Activated T-cell treated with anti-CD3 and anti-CD28 coated beads for 48 hours (primary cell): Measurements from ENCODE around the gene FHIP2A.
A peak's percentile ranks its signal among the peaks of the same experiment; 100 is the strongest.
"Not testable (repeated sequence)": the region's sequence is repeated elsewhere in the genome, so short reads cannot be mapped to it uniquely, and the experiment has no call there.

Source experiments
- DNase-seq: peaks from one replicate; pipeline ENCODE4 v3.0.0-alpha.2; 2020; ENCODE audit warnings: low read depth

FHIP2A gene

GRCh38 chr10:114821293-114821914 lies at the start of gene FHIP2A:
Gene FHIP2A (plus strand): TSS chr10:114821780. CDS start chr10:114822079, 299 bp downstream.
- peak; percentile 85 for DNase-seq

GRCh38 chr10:114772496-114773196 lies 48.9 kb upstream of the FHIP2A start:
- no peak for DNase-seq

DNA sequence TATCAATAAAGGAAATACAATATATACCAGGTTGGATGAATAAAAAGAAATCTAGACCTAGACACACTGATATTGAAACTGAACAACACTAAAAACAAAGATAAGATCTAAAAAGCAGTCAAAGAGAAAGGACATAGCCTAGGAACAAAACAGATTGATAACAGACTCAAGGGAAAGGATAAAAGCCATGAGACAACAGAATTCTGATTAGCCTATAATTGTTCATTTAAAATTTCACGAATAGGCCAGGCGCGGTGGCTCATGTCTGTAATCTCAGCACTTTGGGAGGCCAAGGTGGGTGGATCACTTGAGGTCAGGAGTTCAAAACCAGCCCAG lies 48.4 kb upstream of the FHIP2A start:
- no peak for DNase-seq

- not testable (repeated sequence) for DNase-seq
Observed at GRCh38 chr10:114775082-114775481, 46.5 kb upstream of the FHIP2A start.

GRCh38 chr10:114777415-114777814 lies 44.2 kb upstream of the FHIP2A start:
- DNase-seq, result no peak

DNA sequence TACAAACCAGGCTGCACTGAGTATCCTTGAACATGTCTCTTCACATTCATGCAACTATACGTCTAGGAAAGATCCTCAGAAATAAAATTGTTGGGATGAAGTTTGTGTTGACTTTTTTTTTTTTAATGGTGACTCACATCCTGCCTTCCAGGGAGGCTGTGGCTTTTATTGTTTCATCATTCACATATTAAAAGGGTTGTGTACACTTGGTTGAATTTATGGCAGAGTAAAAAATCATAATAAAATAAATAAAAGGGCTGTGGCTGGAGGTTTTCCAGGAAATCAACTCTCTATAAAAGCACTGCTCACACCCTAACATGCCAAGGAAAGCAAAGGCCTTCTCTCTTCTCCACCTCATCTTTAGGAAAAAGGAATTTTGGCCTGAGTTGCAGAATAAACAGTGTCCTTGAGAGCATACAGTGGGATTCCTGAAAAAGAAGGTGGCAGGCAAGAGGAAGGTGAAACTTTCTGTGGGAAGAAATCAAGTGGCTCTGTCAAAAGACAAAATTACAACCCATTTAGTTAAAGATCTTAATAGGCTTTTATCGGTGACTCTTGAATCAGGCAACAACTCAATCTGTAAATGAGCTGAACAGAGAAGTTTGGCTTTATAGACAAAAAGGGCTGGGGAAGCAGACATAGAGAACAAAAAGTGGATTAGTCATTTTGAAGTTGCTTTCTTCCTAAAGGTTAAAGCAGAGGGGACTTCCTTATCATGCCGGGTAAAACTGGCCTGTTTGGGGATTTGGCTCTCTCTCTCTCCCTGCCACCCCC lies 41.6 kb upstream of the FHIP2A start:
- DNase-seq, result no peak

- DNase-seq, result no peak
Observed at GRCh38 chr10:114780577-114781184, 40.9 kb upstream of the FHIP2A start.

DNA sequence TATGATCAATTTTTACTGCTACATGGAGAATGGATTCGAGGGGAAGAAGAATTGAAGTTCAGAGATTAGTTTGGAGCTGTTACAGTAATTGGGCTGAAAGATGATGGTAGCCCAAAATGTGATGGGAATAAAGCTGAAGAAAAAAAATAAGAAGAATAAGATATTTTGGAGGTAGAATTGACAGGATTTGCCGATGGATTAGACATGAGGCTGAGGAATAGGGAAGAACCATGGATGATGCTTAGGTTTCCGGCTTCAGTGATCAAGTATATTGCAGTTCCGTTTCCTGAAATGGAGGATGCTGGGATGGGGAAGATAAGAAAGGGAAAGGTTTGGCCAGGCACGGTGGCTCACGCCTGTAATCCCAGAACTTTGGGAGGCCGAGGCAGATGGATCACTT lies 38.9 kb upstream of the FHIP2A start:
- DNase-seq, result no peak

DNA sequence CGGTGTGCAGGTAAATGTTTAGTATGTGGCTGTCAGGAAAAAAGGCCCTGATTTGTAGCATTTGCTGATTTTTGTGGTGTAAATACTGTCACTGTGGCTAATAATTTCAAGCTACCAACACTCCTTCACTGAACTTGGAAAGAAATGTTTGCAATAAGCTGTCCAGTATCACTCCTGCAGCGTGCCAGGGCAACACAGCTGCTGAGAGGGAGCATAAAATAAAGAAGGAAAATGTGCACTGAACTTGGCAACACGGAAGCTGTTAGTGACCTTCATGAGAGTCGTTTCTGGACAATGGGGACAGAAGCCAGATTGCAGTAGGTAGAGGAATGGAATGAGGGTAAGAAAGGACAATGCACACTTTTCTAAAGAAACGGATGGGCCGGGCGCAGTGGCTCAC lies 37.9 kb upstream of the FHIP2A start:
- no peak for DNase-seq

- not testable (repeated sequence) for DNase-seq
Observed at GRCh38 chr10:114786492-114786891, 35.1 kb upstream of the FHIP2A start.

DNA sequence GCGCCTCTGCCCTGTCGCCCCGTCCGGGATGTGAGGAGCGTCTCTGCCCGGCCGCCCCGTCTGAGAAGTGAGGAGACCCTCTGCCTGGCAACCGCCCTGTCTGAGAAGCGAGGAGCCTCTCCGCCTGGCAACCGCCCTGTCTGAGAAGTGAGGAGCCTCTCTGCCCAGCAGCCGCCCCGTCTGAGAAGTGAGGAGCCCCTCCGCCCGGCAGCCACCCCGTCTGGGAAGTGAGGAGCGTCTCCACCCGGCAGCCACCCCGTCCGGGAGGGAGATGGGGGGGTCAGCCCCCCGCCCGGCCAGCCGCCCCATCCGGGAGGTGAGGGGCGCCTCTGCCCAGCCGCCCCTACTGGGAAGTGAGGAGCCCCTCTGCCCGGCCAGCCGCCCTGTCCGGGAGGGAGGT lies 34.4 kb upstream of the FHIP2A start:
- not testable (repeated sequence) for DNase-seq

DNA sequence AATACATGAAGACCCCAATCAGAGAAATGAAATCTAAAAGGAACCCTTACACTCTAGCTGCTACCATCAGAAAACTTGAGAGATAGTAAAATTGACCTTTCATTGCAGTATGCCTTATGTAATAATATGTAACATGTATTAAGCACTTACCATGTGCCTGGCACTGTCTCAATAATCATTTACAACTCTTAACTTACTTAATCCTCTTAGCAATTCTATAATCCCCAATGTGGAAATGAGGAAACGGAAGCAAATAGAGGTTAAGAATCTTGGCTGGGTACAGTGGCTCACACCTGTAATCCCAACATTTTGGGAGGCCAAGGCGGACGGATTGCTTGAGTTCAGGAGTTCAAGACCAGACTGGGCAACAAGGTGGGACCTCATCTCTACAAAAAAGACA lies 29.8 kb upstream of the FHIP2A start:
- DNase-seq, result no peak

DNA sequence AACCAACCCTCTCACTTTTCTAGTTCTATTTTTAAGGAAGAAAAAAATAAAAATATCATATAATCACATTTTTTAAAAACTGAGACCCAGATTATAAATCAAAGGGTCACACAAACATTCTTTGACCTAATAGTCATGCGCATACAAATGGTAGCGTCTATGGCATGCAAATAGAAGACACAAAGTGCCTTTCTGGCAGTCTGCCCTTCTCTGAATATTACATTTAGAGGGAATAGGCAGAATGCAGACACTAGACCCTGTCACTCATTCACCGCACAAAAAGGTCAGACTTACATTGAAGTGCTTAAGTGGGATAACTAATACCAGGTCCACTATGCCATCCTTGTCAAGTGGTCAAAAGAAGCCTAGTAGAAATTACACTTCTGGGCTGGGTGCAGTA lies 26.5 kb upstream of the FHIP2A start:
- no peak for DNase-seq

GRCh38 chr10:114800361-114800760 lies 21.2 kb upstream of the FHIP2A start:
- DNase-seq, result no peak

- no peak for DNase-seq
Observed at GRCh38 chr10:114801411-114801813, 20.2 kb upstream of the FHIP2A start.

DNA sequence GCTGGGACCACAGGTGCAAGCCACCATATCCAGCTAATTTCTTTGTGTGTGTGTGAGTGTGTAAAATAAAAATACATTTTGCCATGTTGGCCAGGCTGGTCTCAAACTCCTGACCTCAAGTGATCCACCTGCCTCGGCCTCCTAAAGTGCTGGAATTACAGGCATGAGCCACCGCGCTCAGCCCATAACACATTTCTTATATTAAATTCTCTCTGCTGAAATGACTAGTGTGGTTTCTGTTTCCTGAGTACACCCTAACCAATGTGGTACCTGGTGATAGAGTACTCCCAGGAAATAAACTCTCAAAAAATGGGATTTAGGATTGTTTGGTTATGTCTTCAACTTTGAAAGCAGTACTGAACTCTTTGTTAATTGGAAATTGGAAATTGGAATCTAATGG lies 19.4 kb upstream of the FHIP2A start:
- DNase-seq, result no peak

DNA sequence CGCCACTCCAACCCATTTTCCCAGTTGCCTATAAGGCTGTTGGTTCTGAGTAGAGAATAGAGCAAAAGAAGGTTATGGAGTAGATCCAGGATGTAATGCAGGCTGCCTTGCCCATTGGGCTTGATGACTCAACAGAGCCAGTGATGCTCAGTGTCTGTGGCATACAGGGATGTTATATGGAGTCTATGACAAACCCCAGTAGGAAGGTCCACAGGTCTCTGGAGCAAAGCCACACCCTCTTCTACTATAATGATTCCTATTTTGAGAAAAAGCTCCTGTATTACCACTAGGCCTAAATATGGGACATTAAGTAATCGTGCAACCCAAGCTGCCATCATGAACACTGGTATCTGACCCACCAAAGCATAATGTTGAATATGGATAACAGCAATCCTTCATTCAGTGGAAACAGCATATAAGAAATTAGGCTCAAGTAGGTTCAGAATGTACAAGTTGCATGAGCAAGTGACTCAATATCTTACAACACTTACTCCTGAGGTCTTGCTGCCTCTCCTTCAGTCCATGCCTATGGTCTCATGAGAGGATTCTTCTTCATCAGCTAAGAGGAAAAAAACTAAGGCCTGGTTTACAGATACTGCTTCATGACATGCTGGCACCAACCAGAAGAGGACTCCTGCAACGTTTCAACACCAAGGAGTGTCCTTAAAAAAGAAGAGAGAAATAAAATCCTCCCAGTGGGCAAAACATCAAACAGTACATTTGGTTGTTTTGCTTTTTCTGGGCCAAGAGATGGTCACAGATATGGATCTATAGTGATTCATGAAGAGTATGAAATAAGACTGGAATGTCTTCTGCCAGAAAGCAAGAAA lies 14.8 kb upstream of the FHIP2A start:
- no peak for DNase-seq

- DNase-seq, result no peak
Observed at GRCh38 chr10:114808982-114809381, 12.6 kb upstream of the FHIP2A start.

DNA sequence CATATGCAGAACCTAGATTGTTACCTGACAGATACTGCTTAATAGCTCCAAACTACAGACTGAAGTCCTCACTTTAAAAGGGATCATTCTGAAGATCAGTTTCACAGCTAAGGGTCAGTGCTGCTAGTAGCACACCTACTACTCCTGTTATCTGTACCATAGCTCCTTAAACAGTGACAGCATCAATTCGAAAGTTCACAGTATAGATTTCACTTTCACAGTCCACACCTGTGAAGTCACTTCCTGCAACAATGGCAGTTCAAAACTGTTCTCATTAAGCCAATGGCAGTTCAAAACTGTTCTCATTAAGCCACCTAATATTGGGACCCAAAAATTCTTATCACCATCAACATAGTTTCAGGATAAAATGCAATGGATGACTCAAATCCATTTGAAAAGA lies 10.7 kb upstream of the FHIP2A start:
- DNase-seq, result no peak

DNA sequence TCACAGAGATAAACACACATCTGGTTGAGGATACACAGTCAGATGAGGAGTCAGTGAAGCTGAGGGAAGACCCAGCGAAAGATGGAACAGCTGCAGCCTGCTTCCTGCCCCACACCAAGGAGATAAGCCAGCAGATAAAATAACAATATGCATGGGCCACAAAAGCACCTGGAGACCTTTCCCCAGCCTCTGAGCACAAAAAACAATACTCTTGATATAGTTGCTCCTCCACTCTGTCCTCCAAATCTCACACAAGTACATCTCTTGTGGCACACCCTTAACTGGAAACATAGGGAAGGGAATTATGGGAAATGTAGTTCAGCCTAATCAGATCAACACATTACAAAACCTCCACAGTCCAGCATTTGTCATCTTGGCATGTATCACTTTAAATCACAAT lies 9.7 kb upstream of the FHIP2A start:
- no peak for DNase-seq

GRCh38 chr10:114815791-114816190 lies 5.8 kb upstream of the FHIP2A start:
- DNase-seq, result no peak

GRCh38 chr10:114816308-114816707 lies 5.3 kb upstream of the FHIP2A start:
- DNase-seq, result no peak
